CD1c-positive myeloid dendritic cell (primary cell): ENCODE results near the gene GALR2.

Experiments
- DNase-seq: peaks from one replicate; pipeline ENCODE4 v3.0.0-alpha.2; 2016; ENCODE audit errors: extremely low spot score

Gene GALR2

GRCh38 chr17:76092526-76093413 is 18.2 kb downstream of the GALR2 start:
- no peak for DNase-seq

GRCh38 chr17:76094046-76094445 is 19.5 kb downstream of the GALR2 start:
- DNase-seq: no peak

GRCh38 chr17:76095943-76096342 is 21.4 kb downstream of the GALR2 start:
- DNase-seq: no peak

- no peak for DNase-seq
These were observed 23.2 kb downstream of the GALR2 start for GRCh38 chr17:76097716-76098295.

- no peak for DNase-seq
These were observed 28.3 kb downstream of the GALR2 start for GRCh38 chr17:76102944-76103273.

- peak; percentile 98 for DNase-seq
These were observed 28.9 kb downstream of the GALR2 start, which contains the start of gene EXOC7 for GRCh38 chr17:76103274-76104139. TSS of gene EXOC7 (minus strand) at chr17:76103787. CDS start at chr17:76103692, 95 bp downstream.

- no peak for DNase-seq
These were observed 29.7 kb downstream of the GALR2 start for GRCh38 chr17:76104140-76104895.

GRCh38 chr17:76104896-76105231 is 30.3 kb downstream of the GALR2 start:
- no peak for DNase-seq

GRCh38 chr17:76106703-76107102 is 32.1 kb downstream of the GALR2 start:
- no peak for DNase-seq

GRCh38 chr17:76107509-76107908 is 32.9 kb downstream of the GALR2 start:
- DNase-seq: peak; percentile 20

GRCh38 chr17:76111956-76112355 is 37.4 kb downstream of the GALR2 start:
- no peak for DNase-seq

GRCh38 chr17:76115138-76115754 is 40.7 kb downstream of the GALR2 start:
- DNase-seq: no peak

- no peak for DNase-seq
These were observed 45.1 kb downstream of the GALR2 start for GRCh38 chr17:76119409-76120371.

- no peak for DNase-seq
These were observed 46.1 kb downstream of the GALR2 start for GRCh38 chr17:76120658-76121008.

- no peak for DNase-seq
These were observed 47.4 kb downstream of the GALR2 start for GRCh38 chr17:76121932-76122430.

GRCh38 chr17:76122431-76123190 is 48.0 kb downstream of the GALR2 start:
- DNase-seq: no peak

- no peak for DNase-seq
These were observed 48.6 kb downstream of the GALR2 start for GRCh38 chr17:76123191-76123499.

GRCh38 chr17:76123749-76124581 is 49.4 kb downstream of the GALR2 start:
- no peak for DNase-seq
